Measurements from ENCODE around the gene BNC2.

The BNC2 gene

GRCh38 chr9:16816011-16816410, 54.5 kb downstream of the BNC2 start:
- DNase-seq, result no peak
- H3K27ac Mint-ChIP-seq, result no peak overlapping the region
- no peak overlapping the region for H3K4me3 Mint-ChIP-seq
- no peaks in the 10 kb centered on the region for H3K27me3 Mint-ChIP-seq
- H3K36me3 Mint-ChIP-seq (ENCODE audit: low read depth), result no peaks in the 10 kb centered on the region
- ATAC-seq, result no peak
- peaks cover 3% of the 10 kb centered on the region for H3K9me3 Mint-ChIP-seq
- no peaks in the 10 kb centered on the region for H3K4me1 Mint-ChIP-seq

GRCh38 chr9:16815079-16815478, 55.4 kb downstream of the BNC2 start:
- H3K36me3 Mint-ChIP-seq (ENCODE audit: low read depth), result no peaks in the 10 kb centered on the region
- H3K4me1 Mint-ChIP-seq, result no peaks in the 10 kb centered on the region

GRCh38 chr9:16813838-16814237, 56.6 kb downstream of the BNC2 start:
- H3K9me3 Mint-ChIP-seq, result peaks cover 2% of the 10 kb centered on the region
- no peak overlapping the region for H3K4me3 Mint-ChIP-seq
- no peak overlapping the region for H3K27ac Mint-ChIP-seq
- H3K4me1 Mint-ChIP-seq, result no peaks in the 10 kb centered on the region
- no peak for DNase-seq
- ATAC-seq, result no peak
- no peaks in the 10 kb centered on the region for H3K27me3 Mint-ChIP-seq
- no peaks in the 10 kb centered on the region for H3K36me3 Mint-ChIP-seq (ENCODE audit: low read depth)

More at GRCh38 chr9:16815079-16815478, 55.4 kb downstream of the BNC2 start:
- Mint-ChIP-seq H3K27me3 (no peaks in the 10 kb centered on the region), H3K9me3 (peaks cover 3% of the 10 kb centered on the region), H3K4me3 (no peak overlapping the region), H3K27ac (no peak overlapping the region)
- no peak for DNase-seq
- ATAC-seq, result no peak

- DNase-seq (no peak), ATAC-seq (no peak)
- Mint-ChIP-seq H3K27me3 (no peaks in the 10 kb centered on the region), H3K36me3 (ENCODE audit: low read depth) (no peaks in the 10 kb centered on the region), H3K9me3 (no peaks in the 10 kb centered on the region), H3K4me1 (no peaks in the 10 kb centered on the region), H3K27ac (no peak overlapping the region), H3K4me3 (no peak overlapping the region)
Measured at GRCh38 chr9:16811987-16812685, 58.3 kb downstream of the BNC2 start.

- Mint-ChIP-seq H3K27ac (no peak overlapping the region), H3K27me3 (no peaks in the 10 kb centered on the region), H3K4me3 (no peak overlapping the region), H3K4me1 (no peaks in the 10 kb centered on the region), H3K36me3 (ENCODE audit: low read depth) (no peaks in the 10 kb centered on the region), H3K9me3 (no peaks in the 10 kb centered on the region)
- ATAC-seq (no peak), DNase-seq (no peak)
Measured at GRCh38 chr9:16809912-16810610, 60.4 kb downstream of the BNC2 start.

- no peaks in the 10 kb centered on the region for H3K9me3 Mint-ChIP-seq
- no peak overlapping the region for H3K27ac Mint-ChIP-seq
- ATAC-seq, result no peak
- no peaks in the 10 kb centered on the region for H3K36me3 Mint-ChIP-seq (ENCODE audit: low read depth)
- no peaks in the 10 kb centered on the region for H3K4me1 Mint-ChIP-seq
- DNase-seq, result no peak
- no peak overlapping the region for H3K4me3 Mint-ChIP-seq
- no peaks in the 10 kb centered on the region for H3K27me3 Mint-ChIP-seq
Measured at GRCh38 chr9:16806674-16807073, 63.8 kb downstream of the BNC2 start.

- no peaks in the 10 kb centered on the region for H3K4me1 Mint-ChIP-seq
- no peak for DNase-seq
- no peak overlapping the region for H3K27ac Mint-ChIP-seq
- no peaks in the 10 kb centered on the region for H3K27me3 Mint-ChIP-seq
- no peaks in the 10 kb centered on the region for H3K36me3 Mint-ChIP-seq (ENCODE audit: low read depth)
- ATAC-seq, result no peak
- H3K9me3 Mint-ChIP-seq, result no peaks in the 10 kb centered on the region
- H3K4me3 Mint-ChIP-seq, result no peak overlapping the region
Measured at GRCh38 chr9:16803648-16804047, 66.8 kb downstream of the BNC2 start.

GRCh38 chr9:16801871-16802466, 68.5 kb downstream of the BNC2 start:
- H3K4me1 Mint-ChIP-seq, result no peaks in the 10 kb centered on the region

GRCh38 chr9:16796304-16796825, 74.1 kb downstream of the BNC2 start:
- H3K4me1 Mint-ChIP-seq, result no peaks in the 10 kb centered on the region
- H3K9me3 Mint-ChIP-seq, result no peaks in the 10 kb centered on the region
- H3K4me3 Mint-ChIP-seq, result no peak overlapping the region
- no peaks in the 10 kb centered on the region for H3K36me3 Mint-ChIP-seq (ENCODE audit: low read depth)
- ATAC-seq (no peak), DNase-seq (no peak)
- no peaks in the 10 kb centered on the region for H3K27me3 Mint-ChIP-seq
- H3K27ac Mint-ChIP-seq, result no peak overlapping the region

More at GRCh38 chr9:16801871-16802466, 68.5 kb downstream of the BNC2 start:
- Mint-ChIP-seq H3K36me3 (ENCODE audit: low read depth) (no peaks in the 10 kb centered on the region), H3K27ac (no peak overlapping the region), H3K4me3 (no peak overlapping the region), H3K9me3 (no peaks in the 10 kb centered on the region), H3K27me3 (no peaks in the 10 kb centered on the region)
- no peak for ATAC-seq
- no peak for DNase-seq

GRCh38 chr9:16794871-16795639, 75.4 kb downstream of the BNC2 start:
- no peak overlapping the region for H3K4me3 Mint-ChIP-seq
- no peaks in the 10 kb centered on the region for H3K36me3 Mint-ChIP-seq (ENCODE audit: low read depth)
- no peaks in the 10 kb centered on the region for H3K27me3 Mint-ChIP-seq
- H3K4me1 Mint-ChIP-seq, result no peaks in the 10 kb centered on the region
- no peak overlapping the region for H3K27ac Mint-ChIP-seq
- no peaks in the 10 kb centered on the region for H3K9me3 Mint-ChIP-seq
- ATAC-seq (no peak), DNase-seq (no peak)

- H3K9me3 Mint-ChIP-seq, result no peaks in the 10 kb centered on the region
- no peak for DNase-seq
- H3K36me3 Mint-ChIP-seq (ENCODE audit: low read depth), result no peaks in the 10 kb centered on the region
- ATAC-seq, result no peak
- no peak overlapping the region for H3K4me3 Mint-ChIP-seq
- no peaks in the 10 kb centered on the region for H3K27me3 Mint-ChIP-seq
- H3K27ac Mint-ChIP-seq, result no peak overlapping the region
- H3K4me1 Mint-ChIP-seq, result no peaks in the 10 kb centered on the region
Measured at GRCh38 chr9:16794103-16794502, 76.4 kb downstream of the BNC2 start.

- DNase-seq, result no peak
- H3K4me1 Mint-ChIP-seq, result no peaks in the 10 kb centered on the region
- no peaks in the 10 kb centered on the region for H3K36me3 Mint-ChIP-seq (ENCODE audit: low read depth)
- no peak for ATAC-seq
- no peaks in the 10 kb centered on the region for H3K9me3 Mint-ChIP-seq
- H3K27ac Mint-ChIP-seq, result no peak overlapping the region
- H3K27me3 Mint-ChIP-seq, result no peaks in the 10 kb centered on the region
- no peak overlapping the region for H3K4me3 Mint-ChIP-seq
Measured at GRCh38 chr9:16787724-16788123, 82.7 kb downstream of the BNC2 start.

GRCh38 chr9:16784002-16784401, 86.5 kb downstream of the BNC2 start:
- Mint-ChIP-seq H3K36me3 (ENCODE audit: low read depth) (no peaks in the 10 kb centered on the region), H3K27me3 (no peaks in the 10 kb centered on the region), H3K27ac (no peak overlapping the region), H3K4me3 (no peak overlapping the region), H3K4me1 (no peaks in the 10 kb centered on the region), H3K9me3 (no peaks in the 10 kb centered on the region)
- ATAC-seq (no peak), DNase-seq (no peak)

GRCh38 chr9:16782490-16782889, 88.0 kb downstream of the BNC2 start:
- DNase-seq (no peak), ATAC-seq (no peak)
- Mint-ChIP-seq H3K27ac (no peak overlapping the region), H3K27me3 (no peaks in the 10 kb centered on the region), H3K4me1 (no peaks in the 10 kb centered on the region), H3K36me3 (ENCODE audit: low read depth) (no peaks in the 10 kb centered on the region), H3K4me3 (no peak overlapping the region), H3K9me3 (peaks cover 3% of the 10 kb centered on the region)
